GM19372 (cell line): ENCODE measurements around the gene OST4.

Experiments used
- ATAC-seq: cut with Tn5 transposase; IDR thresholded peaks from one replicate; pipeline ENCODE4 v1.9.1; 2021; ENCODE audit warnings: mild to moderate bottlenecking, low read depth, moderate library complexity; ENCODE audit not compliant: unreplicated experiment

OST4 gene

GRCh38 chr2:27057184-27057583, 14.3 kb downstream of the OST4 start:
- no peak for ATAC-seq

- ATAC-seq: no peak
Measured at GRCh38 chr2:27054721-27055120, 16.7 kb downstream of the OST4 start.

- ATAC-seq: no peak
Measured at GRCh38 chr2:27053776-27054175, 17.7 kb downstream of the OST4 start.

GRCh38 chr2:27053321-27053720, 18.1 kb downstream of the OST4 start:
- ATAC-seq: no peak

GRCh38 chr2:27051902-27052645, 19.4 kb downstream of the OST4 start:
- ATAC-seq: no peak

- peak; percentile 52 for ATAC-seq
Measured at GRCh38 chr2:27050996-27051901, 20.2 kb downstream of the OST4 start, which contains the start of gene AGBL5. Gene AGBL5 (plus strand): TSS chr2:27051668. CDS start chr2:27052959, 1,291 bp downstream.

GRCh38 chr2:27050281-27050995, 21.0 kb downstream of the OST4 start:
- ATAC-seq: peak; percentile 49

- peak; percentile 15 for ATAC-seq
Measured at GRCh38 chr2:27049422-27050280, 21.8 kb downstream of the OST4 start.

- ATAC-seq: no peak
Measured at GRCh38 chr2:27042985-27043634, 28.3 kb downstream of the OST4 start.

GRCh38 chr2:27042159-27042661, 29.2 kb downstream of the OST4 start:
- no peak for ATAC-seq

- no peak for ATAC-seq
Measured at GRCh38 chr2:27041752-27042151, 29.7 kb downstream of the OST4 start.

GRCh38 chr2:27040282-27040681, 31.2 kb downstream of the OST4 start:
- ATAC-seq: no peak

- no peak for ATAC-seq
Measured at GRCh38 chr2:27039871-27040270, 31.6 kb downstream of the OST4 start.

- ATAC-seq: no peak
Measured at GRCh38 chr2:27039426-27039825, 32.0 kb downstream of the OST4 start.

GRCh38 chr2:27038631-27039339, 32.7 kb downstream of the OST4 start:
- no peak for ATAC-seq

- no peak for ATAC-seq
Measured at GRCh38 chr2:27038012-27038411, 33.4 kb downstream of the OST4 start.

GRCh38 chr2:27033253-27033852, 38.1 kb downstream of the OST4 start:
- ATAC-seq: no peak
